Glomerular visceral epithelial cell (primary cell): Measurements from ENCODE around the gene STK24.

Source experiments
- DNase-seq: peaks from one replicate; pipeline ENCODE4 v3.0.0-alpha.2; 2016; ENCODE audit errors: extremely low spot score

Gene STK24

GRCh38 chr13:98556142-98556816, 20.6 kb downstream of the STK24 start:
- DNase-seq: no peak

- no peak for DNase-seq
Measured at GRCh38 chr13:98549728-98550317, 27.1 kb downstream of the STK24 start.

GRCh38 chr13:98549006-98549727, 27.7 kb downstream of the STK24 start:
- DNase-seq: no peak

GRCh38 chr13:98548230-98548629, 28.7 kb downstream of the STK24 start:
- DNase-seq: no peak

- no peak for DNase-seq
Measured at GRCh38 chr13:98547455-98547854, 29.5 kb downstream of the STK24 start.

GRCh38 chr13:98546402-98546801, 30.5 kb downstream of the STK24 start:
- no peak for DNase-seq

GRCh38 chr13:98544104-98544710, 32.7 kb downstream of the STK24 start:
- no peak for DNase-seq

GRCh38 chr13:98543378-98544103, 33.4 kb downstream of the STK24 start:
- no peak for DNase-seq

- no peak for DNase-seq
Measured at GRCh38 chr13:98542568-98543377, 34.1 kb downstream of the STK24 start.

GRCh38 chr13:98541701-98542203, 35.2 kb downstream of the STK24 start:
- no peak for DNase-seq

GRCh38 chr13:98541191-98541590, 35.7 kb downstream of the STK24 start:
- DNase-seq: no peak

- no peak for DNase-seq
Measured at GRCh38 chr13:98540476-98540875, 36.4 kb downstream of the STK24 start.

GRCh38 chr13:98539666-98540065, 37.2 kb downstream of the STK24 start:
- no peak for DNase-seq

GRCh38 chr13:98538876-98539275, 38.0 kb downstream of the STK24 start:
- DNase-seq: no peak

- DNase-seq: no peak
Measured at GRCh38 chr13:98537740-98538139, 39.2 kb downstream of the STK24 start.

- DNase-seq: no peak
Measured at GRCh38 chr13:98537306-98537705, 39.6 kb downstream of the STK24 start.

GRCh38 chr13:98536729-98537128, 40.2 kb downstream of the STK24 start:
- DNase-seq: no peak

GRCh38 chr13:98535501-98536354, 41.2 kb downstream of the STK24 start:
- DNase-seq: no peak

- DNase-seq: no peak
Measured at GRCh38 chr13:98534821-98535220, 42.1 kb downstream of the STK24 start.

- DNase-seq: no peak
Measured at GRCh38 chr13:98533912-98534311, 43.0 kb downstream of the STK24 start.
